Medulla oblongata (tissue), 1 donor: ENCODE data around the gene SPEM1.

Experiments used
- DNase-seq: peaks from one replicate; pipeline ENCODE4 v3.0.0-alpha.2; 2015; ENCODE audit errors: extremely low spot score

Gene SPEM1, protein sequence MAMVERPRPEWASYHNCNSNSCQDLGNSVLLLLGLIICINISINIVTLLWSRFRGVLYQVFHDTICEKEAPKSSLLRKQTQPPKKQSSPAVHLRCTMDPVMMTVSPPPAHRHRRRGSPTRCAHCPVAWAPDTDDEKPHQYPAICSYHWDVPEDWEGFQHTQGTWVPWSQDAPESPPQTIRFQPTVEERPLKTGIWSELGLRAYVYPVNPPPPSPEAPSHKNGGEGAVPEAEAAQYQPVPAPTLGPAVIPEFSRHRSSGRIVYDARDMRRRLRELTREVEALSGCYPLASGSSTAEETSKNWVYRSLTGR

DNA sequence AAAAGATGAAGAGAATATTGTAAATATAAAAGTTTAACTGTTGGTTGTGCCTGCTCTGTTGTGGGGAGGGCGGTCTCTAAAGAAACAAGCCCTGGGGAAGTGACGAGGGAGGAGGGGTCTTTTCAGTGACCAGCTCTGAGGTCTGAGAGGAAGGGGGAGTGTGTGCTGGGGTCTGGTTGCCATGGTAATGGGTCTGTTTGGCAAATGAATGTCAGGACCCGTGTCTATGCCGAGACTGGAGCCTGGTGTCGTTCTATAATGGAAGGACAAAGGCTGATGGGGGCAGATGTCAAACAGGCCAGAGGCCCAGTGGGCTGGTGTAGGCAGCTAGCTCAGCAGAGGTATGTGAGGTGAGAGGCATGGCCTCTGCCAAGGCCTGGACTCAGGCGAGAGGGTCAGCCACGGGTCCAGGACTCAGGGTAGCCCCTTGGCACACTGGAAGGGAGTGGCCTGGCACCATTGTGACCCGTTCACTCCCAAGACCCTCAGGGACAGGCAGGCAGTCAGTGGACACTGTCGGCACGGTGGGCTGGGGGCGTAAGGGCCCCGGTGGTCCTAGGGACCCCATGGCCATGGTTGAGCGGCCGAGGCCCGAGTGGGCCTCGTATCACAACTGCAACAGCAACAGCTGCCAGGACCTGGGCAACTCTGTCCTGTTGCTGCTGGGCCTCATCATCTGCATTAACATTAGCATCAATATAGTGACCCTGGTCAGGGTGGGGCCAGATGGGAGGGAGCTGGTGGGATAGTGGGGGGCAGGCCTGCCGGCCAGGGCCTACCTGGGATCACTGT lies at the start of gene SPEM1:
TSS of gene SPEM1 (plus strand) at position 506 of the 792 bp plus-strand sequence. CDS start at position 567, 61 bp downstream.
- DNase-seq, result no peak

DNA sequence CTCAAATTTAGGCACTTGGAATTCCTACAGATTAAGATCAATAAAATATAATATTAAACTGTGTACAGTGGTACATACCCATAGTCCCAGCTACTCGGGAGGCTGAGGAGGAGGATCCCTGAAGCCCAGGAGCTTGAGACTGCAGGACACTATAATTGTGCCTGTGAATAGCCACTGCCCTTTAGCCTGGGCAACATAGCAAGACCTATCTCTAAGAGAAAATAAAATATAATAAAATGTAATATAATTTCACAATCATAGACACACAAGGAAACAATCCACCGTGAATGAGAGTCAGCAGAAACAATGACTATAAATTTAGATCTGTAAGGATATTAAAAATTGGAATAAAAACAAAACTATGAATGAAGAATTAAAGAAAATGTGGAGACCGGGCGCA lies 49.3 kb upstream of the SPEM1 start:
- no peak for DNase-seq

DNA sequence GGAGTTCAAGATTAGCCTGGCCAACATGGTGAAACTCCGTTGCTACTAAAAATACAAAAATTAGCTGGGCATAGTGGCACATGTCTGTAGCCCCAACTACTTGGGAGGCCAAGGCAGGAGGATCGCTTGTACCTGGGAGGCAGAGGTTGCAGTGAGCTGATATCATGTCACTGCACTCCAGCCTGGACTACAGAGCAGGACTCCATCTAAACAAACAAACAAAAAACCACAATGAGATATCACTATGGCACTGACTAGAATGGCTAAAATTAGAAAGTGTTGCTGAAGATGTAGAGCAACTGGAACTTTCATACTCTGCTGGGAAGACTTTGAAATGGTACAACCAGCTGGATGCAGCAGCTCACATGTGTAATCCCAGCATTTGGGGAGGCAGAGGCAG lies 45.8 kb upstream of the SPEM1 start:
- no peak for DNase-seq

DNA sequence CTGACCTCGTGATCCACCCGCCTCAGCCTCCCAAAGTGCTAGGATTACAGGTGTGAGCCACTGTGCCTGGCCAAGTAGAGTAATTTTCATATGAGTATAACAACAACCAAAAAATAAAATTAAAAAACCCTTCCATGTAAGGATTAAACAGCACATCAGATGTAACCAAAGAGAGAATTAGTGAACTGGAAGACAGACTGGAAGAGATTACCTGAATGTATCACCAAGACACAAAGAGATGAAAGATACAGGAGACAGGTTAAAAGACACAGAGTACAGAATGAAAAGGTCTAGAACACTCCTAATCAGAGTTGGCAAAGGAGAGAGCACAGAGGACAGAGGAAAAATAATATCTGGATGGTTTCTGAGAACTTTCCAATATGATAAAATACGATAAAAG lies 41.0 kb upstream of the SPEM1 start:
- DNase-seq, result no peak

DNA sequence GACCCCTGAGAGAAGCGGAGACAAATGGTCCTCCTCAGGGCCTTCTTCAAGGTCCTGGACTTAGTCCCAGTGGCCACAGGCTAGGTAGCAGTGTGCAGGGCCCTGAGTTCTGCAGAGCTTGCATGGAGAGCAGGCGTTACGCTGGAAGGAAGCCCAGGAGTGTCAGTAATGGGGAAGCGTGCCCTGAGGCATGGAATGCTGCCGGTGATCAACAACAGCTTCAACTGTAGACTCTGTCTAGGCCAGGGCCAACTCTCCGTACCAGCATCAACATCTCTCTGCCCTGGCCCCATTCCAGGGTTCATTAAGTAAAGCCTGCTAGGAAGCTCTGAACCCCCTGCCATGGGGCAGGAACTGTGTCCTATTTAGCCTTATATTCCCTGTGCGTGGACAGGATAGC lies 39.8 kb upstream of the SPEM1 start:
- no peak for DNase-seq

DNA sequence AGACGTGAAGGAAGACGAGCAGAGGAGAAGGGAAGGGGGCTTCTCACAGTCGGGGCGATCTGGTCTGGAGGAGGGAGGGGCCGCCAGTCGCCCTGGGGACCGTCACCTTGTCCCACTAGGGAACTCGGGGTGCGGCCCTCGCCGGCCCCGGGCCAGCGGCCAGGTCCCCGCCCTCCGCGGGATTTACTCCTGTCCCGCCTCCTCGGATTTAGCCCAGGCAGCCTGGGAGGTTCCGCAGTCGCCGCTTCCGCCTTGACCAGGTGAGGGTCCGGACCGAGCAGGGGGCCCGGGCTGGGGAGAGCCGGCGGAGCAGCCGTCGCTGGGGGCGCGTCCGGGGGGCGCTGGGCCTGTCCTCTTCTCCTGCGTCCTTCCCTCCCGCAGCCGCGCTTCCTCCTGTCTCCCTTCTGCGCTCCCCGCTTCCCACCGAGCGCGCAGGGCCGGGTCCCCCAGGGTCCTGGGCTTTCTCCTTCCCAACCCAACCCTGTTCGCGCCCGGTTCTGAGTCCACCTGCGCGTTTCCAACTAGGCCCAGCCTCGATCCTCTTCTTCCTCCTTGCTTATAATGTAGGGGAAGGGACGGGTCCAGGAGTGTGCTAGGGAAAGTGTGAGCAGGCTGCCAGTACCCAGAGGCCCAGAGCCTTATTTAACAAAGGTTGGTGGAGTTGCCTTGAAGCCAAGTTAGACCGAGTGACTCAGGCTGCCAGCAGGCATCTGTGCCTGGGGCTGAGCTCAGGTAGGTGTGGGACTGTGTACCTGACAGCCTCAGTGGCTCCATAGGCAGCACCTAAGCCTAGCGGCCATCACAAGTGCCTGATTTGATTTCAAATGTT lies 39.1 kb upstream of the SPEM1 start, which contains the start of gene TNK1:
TSS of gene TNK1 (plus strand) at position 235 of the 829 bp plus-strand sequence. CDS start 1,838 bp downstream, outside the sequence.
- DNase-seq, result no peak

DNA sequence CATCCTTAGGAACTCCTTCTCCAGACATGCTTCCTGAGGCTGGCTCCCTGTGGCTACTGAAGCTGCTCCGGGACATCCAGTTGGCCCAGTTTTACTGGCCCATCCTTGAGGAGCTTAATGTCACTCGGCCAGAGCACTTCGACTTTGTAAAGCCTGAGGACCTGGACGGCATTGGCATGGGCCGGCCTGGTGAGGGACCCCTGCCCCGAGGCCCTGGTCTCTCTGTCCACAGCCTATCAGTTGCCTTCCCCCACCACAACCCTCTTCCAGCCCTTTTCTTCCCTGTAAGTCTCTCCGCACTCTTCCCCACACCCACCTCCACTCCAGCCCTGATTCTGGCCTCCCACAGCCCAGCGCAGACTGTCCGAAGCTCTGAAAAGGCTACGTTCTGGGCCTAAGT lies 37.2 kb upstream of the SPEM1 start:
- no peak for DNase-seq

DNA sequence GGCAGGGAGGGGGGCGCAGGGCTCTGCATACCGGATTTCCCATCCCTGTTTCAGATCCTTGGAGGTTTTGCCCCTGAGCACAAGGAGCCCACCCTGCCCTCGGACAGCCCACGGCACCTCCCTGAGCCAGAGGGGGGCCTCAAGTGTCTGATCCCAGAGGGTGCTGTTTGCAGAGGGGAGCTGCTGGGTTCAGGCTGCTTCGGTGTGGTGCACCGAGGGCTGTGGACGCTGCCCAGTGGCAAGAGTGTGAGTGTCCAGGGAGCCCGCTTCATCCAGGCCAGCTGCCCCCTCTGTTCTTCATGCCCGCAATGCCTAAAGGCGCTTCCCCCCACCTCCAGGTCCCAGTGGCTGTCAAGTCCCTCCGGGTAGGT lies 36.8 kb upstream of the SPEM1 start:
- DNase-seq, result no peak

DNA sequence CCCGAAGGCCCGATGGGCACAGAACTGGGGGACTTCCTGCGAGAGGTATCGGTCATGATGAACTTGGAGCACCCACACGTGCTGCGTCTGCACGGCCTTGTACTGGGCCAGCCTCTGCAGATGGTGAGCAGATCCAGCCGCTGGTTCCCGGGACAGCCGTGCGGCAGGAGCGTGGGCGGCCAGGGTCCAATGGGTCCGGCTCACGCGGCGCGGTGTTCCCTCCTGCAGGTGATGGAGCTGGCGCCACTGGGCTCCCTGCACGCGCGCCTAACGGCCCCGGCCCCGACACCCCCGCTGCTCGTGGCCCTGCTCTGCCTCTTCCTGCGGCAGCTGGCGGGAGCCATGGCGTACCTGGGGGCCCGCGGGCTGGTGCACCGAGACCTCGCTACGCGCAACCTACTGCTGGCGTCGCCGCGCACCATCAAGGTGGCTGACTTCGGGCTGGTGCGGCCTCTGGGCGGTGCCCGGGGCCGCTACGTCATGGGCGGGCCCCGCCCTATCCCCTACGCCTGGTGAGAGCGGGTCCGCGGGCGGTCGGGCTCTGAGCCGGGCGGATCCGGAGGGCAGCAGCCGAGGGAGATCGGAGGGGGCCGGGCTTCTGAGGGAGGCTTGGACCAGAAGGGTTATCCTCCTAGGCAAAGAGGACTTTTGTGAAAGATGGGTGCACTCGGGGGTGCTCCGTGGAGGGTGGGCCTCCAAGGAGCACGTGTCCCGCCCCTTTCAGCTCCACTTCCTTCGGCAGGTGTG lies 36.2 kb upstream of the SPEM1 start:
- no peak for DNase-seq

DNA sequence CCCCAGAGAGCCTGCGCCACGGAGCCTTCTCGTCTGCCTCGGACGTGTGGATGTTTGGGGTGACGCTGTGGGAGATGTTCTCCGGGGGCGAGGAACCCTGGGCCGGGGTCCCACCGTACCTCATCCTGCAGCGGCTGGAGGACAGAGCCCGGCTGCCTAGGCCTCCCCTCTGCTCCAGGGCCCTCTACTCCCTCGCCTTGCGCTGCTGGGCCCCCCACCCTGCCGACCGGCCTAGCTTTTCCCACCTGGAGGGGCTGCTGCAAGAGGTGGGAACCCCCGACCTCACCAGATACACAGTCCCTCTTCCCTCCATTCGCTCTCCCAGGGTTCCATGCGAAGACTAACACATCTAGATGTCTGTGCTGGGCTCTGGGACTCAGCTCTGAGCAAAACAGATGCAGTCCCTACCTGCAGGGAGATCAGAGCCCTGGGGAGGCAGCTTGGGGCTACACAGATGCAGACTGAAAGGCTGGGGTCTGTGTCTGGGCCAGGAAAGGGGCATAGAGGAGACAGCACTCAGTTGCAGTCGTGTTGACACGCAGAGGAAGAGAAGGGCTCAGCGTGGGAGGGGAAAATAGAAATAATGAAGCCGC lies 35.5 kb upstream of the SPEM1 start:
- DNase-seq, result no peak

DNA sequence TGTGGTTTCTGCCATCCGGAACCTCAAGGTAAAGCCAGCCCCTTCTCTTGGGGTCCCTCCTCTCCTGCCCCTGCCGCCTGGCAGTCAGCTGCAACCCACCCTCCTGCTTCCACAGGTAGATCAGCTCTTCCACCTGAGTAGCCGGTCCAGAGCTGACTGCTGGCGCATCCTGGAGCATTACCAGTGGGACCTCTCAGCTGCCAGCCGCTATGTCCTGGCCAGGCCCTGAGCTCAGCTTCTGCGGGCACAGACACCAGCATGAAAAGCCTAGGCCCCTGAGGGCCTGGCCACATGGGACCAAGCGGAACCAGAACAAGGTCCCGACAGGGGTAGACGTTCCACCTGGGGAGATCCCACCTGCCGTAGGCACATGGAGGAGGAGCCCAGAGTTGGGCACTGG lies 31.3 kb upstream of the SPEM1 start:
- no peak for DNase-seq

DNA sequence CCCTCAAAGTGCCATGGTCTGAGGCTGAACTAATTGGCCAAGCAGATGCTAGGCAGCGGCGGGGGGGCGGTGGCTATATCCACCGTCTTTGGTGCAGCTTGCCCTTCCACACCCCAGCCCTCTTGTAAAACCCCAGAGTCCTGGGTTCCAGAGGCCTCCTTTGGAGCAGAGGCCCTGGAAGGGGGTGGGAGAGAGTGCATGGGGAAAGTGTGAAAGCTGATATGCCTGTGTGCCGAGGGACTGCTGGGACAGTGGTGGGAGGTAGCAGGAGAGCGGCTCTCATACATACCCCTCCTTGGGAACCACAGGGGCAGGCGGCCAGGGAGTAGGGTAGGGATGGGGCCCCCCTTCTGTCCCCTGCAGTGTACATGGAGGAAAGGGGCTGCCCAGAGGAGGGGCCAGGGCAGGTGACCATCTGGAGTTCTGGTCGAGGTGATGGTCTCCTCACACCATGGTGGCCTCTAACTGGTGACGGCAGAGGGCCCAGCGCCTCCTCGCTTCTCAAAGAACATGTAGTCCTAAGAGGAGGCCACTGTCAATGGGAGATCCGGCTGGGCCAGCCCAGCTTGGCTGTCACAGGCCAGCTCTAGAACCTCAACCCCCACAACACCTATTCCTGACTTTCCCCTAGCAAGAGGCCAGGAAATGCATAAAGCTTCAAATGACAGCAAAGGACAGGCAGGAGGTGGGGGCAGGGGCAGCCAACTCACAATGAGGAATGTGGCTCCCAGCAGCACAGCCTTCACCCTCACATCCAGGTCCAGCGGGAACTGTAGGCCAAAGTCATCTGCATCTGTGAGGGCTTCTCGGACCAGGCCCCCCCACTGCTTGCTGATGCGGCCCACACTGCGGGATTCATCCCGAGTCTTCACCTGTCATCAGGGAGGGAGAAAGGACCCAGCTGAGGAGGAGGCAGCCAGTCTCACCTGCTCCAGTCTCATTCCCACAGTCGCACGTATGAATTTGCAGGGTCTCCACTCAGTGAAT lies 29.9 kb upstream of the SPEM1 start:
- no peak for DNase-seq

DNA sequence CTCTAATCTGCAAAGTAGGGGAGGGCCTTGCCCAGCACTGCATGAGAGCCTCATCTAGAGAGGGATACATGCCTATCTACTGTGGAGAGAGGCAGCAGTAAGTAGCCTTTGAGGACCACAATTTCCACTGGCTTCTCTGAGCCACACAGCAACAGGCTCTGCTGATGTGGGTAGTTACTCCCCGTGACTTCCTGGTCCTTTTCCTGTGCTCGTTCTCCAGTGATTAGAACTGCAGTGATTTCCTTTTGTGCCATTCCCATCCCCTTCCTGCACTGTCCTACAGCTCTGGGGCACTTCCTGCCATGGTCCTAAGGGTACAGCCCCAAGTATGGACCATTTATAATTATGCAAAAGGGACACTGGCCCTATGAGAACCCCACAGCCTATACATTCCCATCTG lies 28.8 kb upstream of the SPEM1 start:
- DNase-seq, result no peak

DNA sequence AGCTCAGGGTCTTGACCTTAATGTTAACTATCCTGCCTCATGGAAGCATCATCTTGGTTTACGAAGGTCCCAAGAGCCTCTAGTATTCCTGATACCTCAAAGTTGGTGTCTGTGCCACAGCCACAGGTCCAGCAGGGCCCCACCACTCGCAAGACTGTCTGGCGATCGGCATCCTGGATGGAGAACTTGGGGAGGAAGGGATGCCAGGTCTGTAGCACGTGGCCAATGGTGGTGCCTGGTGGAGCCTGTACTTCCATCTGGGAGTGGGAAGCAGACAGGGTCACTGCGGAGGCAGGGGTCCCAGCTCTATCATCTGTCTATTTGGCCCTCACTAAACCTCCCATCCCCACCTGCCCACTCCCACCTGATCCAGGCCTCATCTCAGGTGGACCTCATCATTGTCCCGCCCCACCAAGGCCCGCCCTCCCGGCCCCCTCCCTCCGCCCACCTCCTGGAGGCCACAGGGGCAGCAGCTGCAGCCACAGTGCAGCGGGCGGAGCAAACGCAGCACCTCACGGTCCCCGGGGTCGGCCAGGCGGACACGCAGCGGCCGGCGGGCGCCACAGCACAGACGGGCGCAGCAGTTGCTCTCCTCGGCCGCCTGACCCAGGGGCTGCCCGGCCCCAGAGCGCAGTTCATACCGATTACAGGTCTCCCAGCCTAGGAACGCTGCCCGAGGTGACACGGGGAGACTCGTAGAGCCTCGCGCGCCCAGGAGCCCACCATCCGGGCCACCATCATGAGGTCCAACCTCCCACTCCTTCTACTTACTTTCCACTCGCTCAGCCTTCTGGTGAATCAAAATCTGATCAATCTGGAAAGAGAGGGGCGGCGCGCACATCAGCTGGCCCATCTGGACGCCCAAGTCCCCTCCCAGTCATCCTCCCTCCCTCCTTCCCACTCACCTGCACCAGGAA lies 27.2 kb upstream of the SPEM1 start:
- no peak for DNase-seq

DNA sequence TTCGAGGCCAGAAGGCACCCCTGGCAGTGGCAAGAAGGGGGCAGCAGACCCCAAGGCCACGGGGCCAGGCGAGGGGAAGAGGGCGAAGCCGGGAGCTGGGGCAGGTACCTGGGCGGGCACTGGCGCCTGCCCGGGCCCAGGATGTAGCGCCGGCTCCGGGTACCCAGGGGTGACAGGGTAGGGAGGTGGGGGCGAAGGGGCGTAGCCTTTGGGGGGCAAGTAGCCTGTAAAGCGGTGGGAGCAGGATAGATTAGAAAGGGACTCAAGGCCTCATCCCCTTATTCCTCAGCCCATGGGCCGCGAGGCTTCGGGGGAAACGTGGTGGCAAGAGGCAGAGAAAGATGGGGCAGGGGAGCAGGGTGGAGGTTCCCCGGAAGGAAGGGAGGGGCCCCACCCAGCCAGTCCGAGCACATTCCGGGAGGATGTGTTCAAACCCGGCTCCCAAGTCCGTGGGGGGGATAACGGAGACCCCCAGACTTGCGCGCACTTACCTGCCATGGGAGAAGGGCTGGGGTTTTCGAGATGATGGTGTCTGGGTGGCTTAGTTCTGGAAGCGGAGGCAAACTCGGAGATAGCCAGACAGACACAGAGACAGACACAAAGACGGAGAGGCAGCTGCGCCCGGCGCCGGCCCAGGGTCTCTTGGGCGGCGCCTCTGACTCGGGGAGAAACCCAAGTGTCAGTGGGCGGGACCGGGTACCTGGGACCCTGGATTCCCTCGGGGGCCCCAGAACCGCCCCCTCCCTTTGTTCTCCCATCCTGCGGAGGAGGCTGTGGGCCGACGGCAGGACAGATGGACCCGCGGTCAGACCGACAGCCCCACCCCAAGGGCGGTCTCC lies 26.3 kb upstream of the SPEM1 start:
- DNase-seq, result no peak

DNA sequence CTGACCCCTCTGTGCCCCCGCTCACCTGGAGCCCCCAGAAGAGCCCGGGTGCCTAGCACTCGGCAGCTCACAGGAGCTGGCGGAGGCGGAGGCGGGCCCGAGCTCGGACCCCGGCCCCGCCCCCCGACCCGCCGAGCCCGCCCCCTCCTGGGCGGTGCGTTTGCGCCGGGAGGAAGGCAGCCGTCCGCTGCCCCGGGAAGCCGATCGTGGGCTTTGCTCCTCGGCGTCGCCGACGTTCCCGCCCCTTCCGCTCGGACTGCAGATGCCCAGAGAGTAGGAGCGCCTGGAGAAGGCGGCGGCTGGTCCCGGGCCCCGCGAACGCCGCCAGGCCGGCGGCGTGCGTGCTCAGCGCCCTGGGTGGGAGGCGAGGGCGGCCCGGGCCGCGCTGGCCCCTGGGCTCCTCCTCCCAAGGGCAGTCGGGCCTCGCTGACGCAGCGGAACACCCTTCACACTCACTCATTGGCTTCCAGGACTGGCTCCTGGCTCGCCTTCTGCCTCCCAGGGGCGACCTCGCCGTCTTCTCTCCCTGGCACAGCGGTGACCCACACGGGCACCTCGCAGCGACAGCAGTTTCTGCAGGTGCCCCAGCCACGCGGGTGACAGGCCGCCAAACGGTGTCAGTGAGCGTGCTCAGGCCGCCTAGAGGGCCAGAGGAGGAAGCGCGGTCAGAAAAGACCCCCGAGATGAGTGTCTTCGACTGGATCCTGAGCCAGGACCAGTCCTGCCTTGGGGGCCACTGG lies 25.5 kb upstream of the SPEM1 start, which contains the start of gene PLSCR3:
TSS of gene PLSCR3 (minus strand) at position 74 of the 740 bp plus-strand sequence. CDS start 415 bp downstream, outside the sequence.
- DNase-seq, result peak; percentile 85

DNA sequence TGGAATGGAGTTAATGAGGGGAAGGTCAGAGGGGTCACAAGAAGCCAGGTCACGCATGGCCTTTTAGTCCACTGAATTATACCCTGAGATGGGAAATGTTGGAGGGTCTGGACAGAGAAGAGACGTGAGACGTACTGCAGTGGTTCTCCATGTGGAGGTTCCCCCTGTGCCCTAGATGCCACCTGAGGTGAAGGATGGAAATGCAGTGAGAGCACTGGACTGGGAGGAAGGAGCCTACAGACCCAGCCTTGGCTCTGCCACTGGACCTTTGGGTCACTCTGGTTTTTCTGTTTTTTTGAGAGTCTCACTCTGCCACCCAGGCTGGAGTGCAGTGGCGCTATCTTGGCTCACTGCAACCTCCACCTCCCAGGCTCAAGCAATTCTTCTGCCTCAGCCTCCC lies 24.0 kb upstream of the SPEM1 start:
- no peak for DNase-seq
